Tibial nerve (tissue), 4 donors: ENCODE results near the gene TNRC6C. TPM values are rescaled to one million over a fixed set of nuclear protein-coding genes. Genes with fewer than 3 reads are reported as not detected.

Experiments used
- DNase-seq, 2 donors: peaks; one replicate each; pipeline ENCODE4 v3.0.0-alpha.2; 2019; ENCODE audit warnings: low spot score in 2 of 2
- H3K27ac ChIP-seq, 4 donors: fragments of 200-600 bp; sonication (generic) in 3 of 4; one replicate each; pipeline ENCODE4 v1.5.1; 2017 to 2019; ENCODE audit warnings: mild to moderate bottlenecking in 1 of 4
- H3K27me3 ChIP-seq, 2 donors: fragments of 200-600 bp; sonication (generic) in 1 of 2; one replicate each; pipeline versions ENCODE4 v1.5.1 to v1.6.0; 2017 to 2019
- H3K36me3 ChIP-seq, 3 donors: fragments of 200-600 bp; sonication (generic); one replicate each; pipeline ENCODE4 v1.5.1; 2018 to 2019
- H3K4me1 ChIP-seq, 4 donors: fragments of 200-600 bp; sonication (generic) in 3 of 4; one replicate each; pipeline ENCODE4 v1.5.1; 2017 to 2019
- H3K4me3 ChIP-seq, 4 donors: fragments of 200-600 bp; sonication (generic) in 3 of 4; one replicate each; pipeline ENCODE4 v1.5.1; 2017 to 2019; ENCODE audit warnings: mild to moderate bottlenecking in 1 of 4, moderate library complexity in 1 of 4
- H3K9me3 ChIP-seq, 4 donors: fragments of 200-600 bp; sonication (generic) in 3 of 4; one replicate each; pipeline ENCODE4 v1.5.1; 2017 to 2019
- CTCF ChIP-seq, 5 experiments: fragments of 200-600 bp in 3 of 5; fragments of 450-650 bp in 2 of 5; sonication (generic) in 3 of 5; IDR thresholded peaks; one replicate each; pipeline ENCODE4 v1.5.1; 2016 to 2019; ENCODE audit warnings: antibody characterized with exemption in 5 of 5, mild to moderate bottlenecking in 3 of 5, moderate library complexity in 2 of 5
- EP300 ChIP-seq, 2 donors: sonication (generic); formaldehyde crosslinking; IDR thresholded peaks; one replicate each; pipeline ENCODE4 v1.6.1; 2017; ENCODE audit warnings: antibody characterized with exemption in 2 of 2, mild to moderate bottlenecking in 1 of 2
- POLR2A ChIP-seq, 2 donors: fragments of 450-650 bp; IDR thresholded peaks; one replicate each; pipeline ENCODE4 v1.6.1; 2017; ENCODE audit warnings: antibody characterized with exemption in 2 of 2, mild to moderate bottlenecking in 2 of 2, moderate library complexity in 2 of 2
- WGBS, 2 donors: methylation state at CpG; one replicate each; pipeline ENCODE4 v1.1.5; 2018; 5-methylcytosine and 5-hydroxymethylcytosine counted together
- small RNA-seq: library from RNA; depleted of rRNA; stranded (forward); fragments of <200 nt; gene quantifications from one replicate; pipeline ENCODE3, GENCODE V24; 2016
- total RNA-seq, 4 donors: library from RNA; depleted of rRNA; stranded (reverse); fragments of >200 nt; gene quantifications; one replicate each; pipeline ENCODE4 v1.1.0, GENCODE V29; 2016

The TNRC6C gene
- total RNA-seq, 4 donors from 2014 or later: 24.0 to 43.5 (median 34.3) TPM

- WGBS, 2 donors: 64 to 67% methylated on average over 14 of the region's 14 CpGs
- peaks cover 8 to 65% (median 21%) of the 10 kb centered on the region in 4 donors for H3K4me1 ChIP-seq
- H3K9me3 ChIP-seq: no peaks in the 10 kb centered on the region
- H3K4me3 ChIP-seq: no peak overlapping the region
- H3K27ac ChIP-seq: no peak overlapping the region
- TF ChIP-seq POLR2A (IDR thresholded peaks at IDR 0.05) (no peak), EP300 (IDR thresholded peaks at IDR 0.05) (no peak), CTCF (IDR thresholded peaks at IDR 0.05) (no peak)
- no peak for DNase-seq
- H3K27me3 ChIP-seq: no peaks in the 10 kb centered on the region
- H3K36me3 ChIP-seq: no peaks in the 10 kb centered on the region
Observed at GRCh38 chr17:78148286-78149016, 189.9 kb downstream of the TNRC6C start.

- Histone ChIP-seq H3K27ac (no peak overlapping the region), H3K27me3 (no peaks in the 10 kb centered on the region), H3K36me3 (no peaks in the 10 kb centered on the region), H3K9me3 (no peaks in the 10 kb centered on the region), H3K4me3 (no peak overlapping the region), H3K4me1 (peaks cover 0 to 34% (median 0%) of the 10 kb centered on the region in 4 donors)
- no peak for DNase-seq
- 55 to 63% methylated on average over 7 of the region's 7 CpGs for WGBS, 2 donors
- TF ChIP-seq CTCF (IDR thresholded peaks at IDR 0.05): no peak
- TF ChIP-seq EP300 (IDR thresholded peaks at IDR 0.05): no peak
- TF ChIP-seq POLR2A (IDR thresholded peaks at IDR 0.05): no peak
Observed at GRCh38 chr17:78151514-78152008, 193.1 kb downstream of the TNRC6C start.

GRCh38 chr17:78154903-78155811 lies 196.7 kb downstream of the TNRC6C start:
- Histone ChIP-seq H3K36me3 (no peaks in the 10 kb centered on the region), H3K27ac (no peak overlapping the region), H3K9me3 (no peaks in the 10 kb centered on the region), H3K27me3 (no peaks in the 10 kb centered on the region), H3K4me1 (peaks cover 0 to 8% (median 0%) of the 10 kb centered on the region in 4 donors), H3K4me3 (no peak overlapping the region)
- DNase-seq: no peak
- 72 to 78% methylated on average over 11 of the region's 11 CpGs for WGBS, 2 donors
- TF ChIP-seq EP300 (IDR thresholded peaks at IDR 0.05) (no peak), CTCF (IDR thresholded peaks at IDR 0.05) (no peak), POLR2A (IDR thresholded peaks at IDR 0.05) (no peak)

Small RNA genes within 50 kb of the gene (small RNA-seq; reads per million reads assigned to genes)
- not detected for gene RNU1-80P
- gene RNU6-625P: not detected

Other genes starting within 250 kb of the TNRC6C start
- 10 to 100 TPM; 43.3 to 94.5 (median 52.2) TPM for gene TMC6, start 170.1 kb downstream of the TNRC6C start, total RNA-seq
- gene TMC8, start 172.1 kb downstream of the TNRC6C start, total RNA-seq: 10 to 100 TPM in 1 of 4 donors, 1 to 10 TPM in 3; 5.2 to 18.3 (median 6.7) TPM
- gene C17orf99, start 187.7 kb downstream of the TNRC6C start, total RNA-seq: not detected
- gene SYNGR2, start 209.9 kb downstream of the TNRC6C start, total RNA-seq: 10 to 100 TPM; 40.6 to 70.2 (median 54.1) TPM
- 1 to 10 TPM; 1.0 to 6.6 (median 1.6) TPM for gene TK1, start 228.3 kb downstream of the TNRC6C start, total RNA-seq
- gene AFMID, start 228.7 kb downstream of the TNRC6C start, total RNA-seq: 10 to 100 TPM; 29.7 to 40.6 (median 37.7) TPM